ENCODE results near the gene CXCR6. TPM values are rescaled to one million over a fixed set of nuclear protein-coding genes. Genes with fewer than 3 reads are reported as not detected.

Gene CXCR6
- total RNA-seq, 1 experiment from 2014 or later: not detected

DNA sequence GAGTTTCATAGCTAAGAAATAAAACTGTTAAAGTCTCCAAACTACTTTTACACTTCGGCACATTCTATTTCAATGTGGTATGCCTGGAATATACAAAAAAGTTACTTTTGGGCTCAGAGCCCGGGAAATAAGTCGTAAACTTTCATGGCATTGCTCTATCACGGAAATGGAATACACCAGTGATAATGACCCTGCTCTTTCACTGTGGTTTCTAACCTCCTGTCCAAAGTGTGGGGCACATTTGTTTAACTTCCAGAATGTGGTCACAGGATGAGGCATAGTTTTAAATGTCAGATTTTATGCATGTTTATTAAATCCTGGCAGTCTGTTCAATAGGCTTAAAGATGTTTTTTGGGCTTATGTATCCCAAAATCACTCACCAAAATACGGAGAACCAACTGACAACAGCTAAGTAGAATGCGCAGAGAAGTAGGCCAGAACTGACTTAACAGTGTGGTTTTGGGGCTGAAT, 5.1 kb downstream of the CXCR6 start:
- H3K4me1 Mint-ChIP-seq: no peaks in the 10 kb centered on the region
- Histone ChIP-seq H2BK120ac (ENCODE audit: low read depth, low read length, poor library complexity, severe bottlenecking) (no peak overlapping the region), H2AFZ (ENCODE audit: low read length) (no peak overlapping the region), H3K4ac (ENCODE audit: low read depth, low read length) (no peak overlapping the region), H4K20me1 (ENCODE audit: control insufficient read depth, insufficient read depth, insufficient read length) (no peaks in the 10 kb centered on the region), H4K91ac (ENCODE audit: insufficient read length, low read depth, low read length) (no peak overlapping the region), H3K27me3 (ENCODE audit: insufficient read depth, low read length) (no peaks in the 10 kb centered on the region), H4K8ac (replicated peaks; ENCODE audit: insufficient read length, low read depth, low read length) (no peak overlapping the region), H3K79me1 (ENCODE audit: insufficient read depth, low read depth, low read length, poor library complexity, severe bottlenecking) (no peaks in the 10 kb centered on the region), H3K56ac (ENCODE audit: insufficient read length, low read depth, low read length) (no peak overlapping the region), H3K23me2 (ENCODE audit: insufficient read length, low read depth, low read length, poor library complexity, severe bottlenecking) (no peaks in the 10 kb centered on the region), H3K9ac (ENCODE audit: extremely low read depth, insufficient read length, low read length) (no peak overlapping the region), H3K23ac (ENCODE audit: insufficient read length, low read depth, low read length) (no peak overlapping the region), H3K27ac (ENCODE audit: insufficient read length, low read depth, low read length) (no peak overlapping the region), H2BK20ac (ENCODE audit: low read depth, low read length, poor library complexity, severe bottlenecking) (no peak overlapping the region), H2BK15ac (ENCODE audit: low read depth, low read length) (no peak overlapping the region), H3K4me1 (ENCODE audit: insufficient read depth, low read length) (no peaks in the 10 kb centered on the region), H3K4me2 (ENCODE audit: insufficient read depth, insufficient read length, low read length) (no peak overlapping the region), H2AK5ac (ENCODE audit: insufficient read length, low read length) (no peak overlapping the region), H3K9me3 (ENCODE audit: control insufficient read depth, low read depth, low read length) (no peaks in the 10 kb centered on the region), H4K5ac (ENCODE audit: insufficient read length, low read depth, low read length) (no peak overlapping the region), H3K79me2 (ENCODE audit: insufficient read depth, low read length) (no peaks in the 10 kb centered on the region), H3K14ac (ENCODE audit: insufficient read depth, low read length) (no peak overlapping the region), H3T11ph (ENCODE audit: low read length) (no peak overlapping the region), H3K18ac (ENCODE audit: insufficient read length, low read depth, low read length) (no peak overlapping the region), H2BK12ac (ENCODE audit: insufficient read length, low read depth, low read length) (no peak overlapping the region), H2BK5ac (ENCODE audit: insufficient read length, low read length) (no peak overlapping the region)
- no peak for DNase-seq
- no peak overlapping the region for H3K4me3 Mint-ChIP-seq
- TF ChIP-seq, protein P1, sequence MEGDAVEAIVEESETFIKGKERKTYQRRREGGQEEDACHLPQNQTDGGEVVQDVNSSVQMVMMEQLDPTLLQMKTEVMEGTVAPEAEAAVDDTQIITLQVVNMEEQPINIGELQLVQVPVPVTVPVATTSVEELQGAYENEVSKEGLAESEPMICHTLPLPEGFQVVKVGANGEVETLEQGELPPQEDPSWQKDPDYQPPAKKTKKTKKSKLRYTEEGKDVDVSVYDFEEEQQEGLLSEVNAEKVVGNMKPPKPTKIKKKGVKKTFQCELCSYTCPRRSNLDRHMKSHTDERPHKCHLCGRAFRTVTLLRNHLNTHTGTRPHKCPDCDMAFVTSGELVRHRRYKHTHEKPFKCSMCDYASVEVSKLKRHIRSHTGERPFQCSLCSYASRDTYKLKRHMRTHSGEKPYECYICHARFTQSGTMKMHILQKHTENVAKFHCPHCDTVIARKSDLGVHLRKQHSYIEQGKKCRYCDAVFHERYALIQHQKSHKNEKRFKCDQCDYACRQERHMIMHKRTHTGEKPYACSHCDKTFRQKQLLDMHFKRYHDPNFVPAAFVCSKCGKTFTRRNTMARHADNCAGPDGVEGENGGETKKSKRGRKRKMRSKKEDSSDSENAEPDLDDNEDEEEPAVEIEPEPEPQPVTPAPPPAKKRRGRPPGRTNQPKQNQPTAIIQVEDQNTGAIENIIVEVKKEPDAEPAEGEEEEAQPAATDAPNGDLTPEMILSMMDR (conservative IDR thresholded peaks at IDR 0.05): no peak
- no peak overlapping the region for H3K27ac Mint-ChIP-seq
- no CpG with 5 or more reads among the region's 6 CpGs for WGBS (ENCODE audit: extremely low coverage, insufficient read length, low lambda C conversion rate)
- H3K9me3 Mint-ChIP-seq: no peaks in the 10 kb centered on the region
- peaks cover 16 to 58% (median 56%) of the 10 kb centered on the region in 3 experiments; a peak in 6 of 7 replicates for H3K36me3 Mint-ChIP-seq (ENCODE audit: insufficient read depth in 1 of 3, low read depth in 3 of 3)
- no peaks in the 10 kb centered on the region for H3K27me3 Mint-ChIP-seq (ENCODE audit: low read depth)

All from H9 (cell line).